GM19239 (cell line): ENCODE data around the gene JAG2.

Experiments
- DNase-seq: peaks from one replicate; pipeline ENCODE4 v3.0.0; 2011; ENCODE audit warnings: low spot score; ENCODE audit not compliant: insufficient read length
- FAIRE-seq: peaks from 2 replicates; lab custom pipeline; 2011; peaks lifted over from hg19 to GRCh38; lab: Jason Lieb, UNC

Gene JAG2

GRCh38 chr14:105142651-105143450, 25.7 kb downstream of the JAG2 start:
- no peak for FAIRE-seq
- DNase-seq = no peak

DNA sequence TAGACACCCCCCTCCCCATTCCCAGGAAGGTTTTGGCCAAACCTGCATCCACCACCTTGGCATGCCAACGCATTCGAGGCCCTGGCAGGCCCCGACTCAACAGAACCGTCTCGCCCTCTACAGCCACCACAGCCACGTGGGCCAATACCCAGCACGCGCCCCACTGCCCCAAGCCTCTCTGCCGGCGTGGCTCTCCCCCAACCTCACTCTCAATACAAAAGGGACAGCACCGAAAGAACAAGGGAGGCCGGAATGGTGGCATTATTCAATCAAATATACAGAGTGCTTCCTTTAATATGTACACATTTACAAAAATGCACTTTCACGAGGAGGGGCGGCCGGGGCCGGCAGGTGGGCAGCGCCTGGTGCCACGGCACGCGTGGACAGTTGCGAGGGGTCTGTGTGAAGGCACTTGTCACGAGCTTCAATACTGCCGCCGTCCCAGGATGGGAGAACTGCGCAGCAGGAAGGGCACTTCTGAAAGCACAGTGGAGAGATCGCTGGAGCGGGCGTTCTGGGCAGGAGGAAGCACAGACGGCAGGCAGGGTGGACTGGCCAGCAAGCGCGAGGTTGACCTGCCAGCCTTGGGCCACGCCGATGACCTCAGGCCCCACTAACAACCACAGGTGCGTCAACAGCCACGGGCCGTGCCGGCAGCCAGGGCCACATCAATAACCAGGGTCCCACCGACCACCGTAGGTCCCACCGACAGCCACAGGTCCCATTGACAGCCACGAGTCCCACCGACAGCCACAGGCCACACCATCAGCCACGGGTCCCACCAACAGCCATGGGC, 26.9 kb downstream of the JAG2 start:
- no peak for DNase-seq
- FAIRE-seq = no peak

DNA sequence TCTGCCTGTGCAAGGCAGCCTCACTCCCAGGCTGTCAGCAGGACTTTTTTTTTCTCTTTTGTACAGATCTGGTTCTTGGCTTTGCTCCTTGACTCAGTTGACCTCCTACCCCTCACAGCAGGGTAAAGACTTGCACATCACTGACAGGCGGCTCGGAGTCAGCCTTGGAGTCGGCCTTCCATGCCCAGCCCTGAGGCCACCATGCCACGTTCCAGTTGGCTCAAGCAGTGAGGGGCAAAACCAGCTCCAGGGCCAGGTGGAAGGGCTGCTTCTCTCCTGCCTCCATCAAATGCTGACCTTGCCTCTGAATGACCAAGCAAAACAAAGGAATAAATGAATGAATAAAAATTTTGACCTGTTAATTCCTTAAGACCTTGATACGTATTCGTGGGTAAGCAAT, 27.6 kb downstream of the JAG2 start:
- no peak for FAIRE-seq

GRCh38 chr14:105140581-105140980, 28.0 kb downstream of the JAG2 start:
- DNase-seq = no peak
- FAIRE-seq = no peak

More for the DNA sequence above, 27.6 kb downstream of the JAG2 start:
- DNase-seq = no peak

- DNase-seq = no peak
- no peak for FAIRE-seq
Observed at GRCh38 chr14:105139831-105140239, 28.7 kb downstream of the JAG2 start.

- FAIRE-seq (no peak), DNase-seq (no peak)
Observed at GRCh38 chr14:105139212-105139825, 29.3 kb downstream of the JAG2 start.

- DNase-seq (no peak), FAIRE-seq (no peak)
Observed at GRCh38 chr14:105138551-105139111, 29.9 kb downstream of the JAG2 start.

DNA sequence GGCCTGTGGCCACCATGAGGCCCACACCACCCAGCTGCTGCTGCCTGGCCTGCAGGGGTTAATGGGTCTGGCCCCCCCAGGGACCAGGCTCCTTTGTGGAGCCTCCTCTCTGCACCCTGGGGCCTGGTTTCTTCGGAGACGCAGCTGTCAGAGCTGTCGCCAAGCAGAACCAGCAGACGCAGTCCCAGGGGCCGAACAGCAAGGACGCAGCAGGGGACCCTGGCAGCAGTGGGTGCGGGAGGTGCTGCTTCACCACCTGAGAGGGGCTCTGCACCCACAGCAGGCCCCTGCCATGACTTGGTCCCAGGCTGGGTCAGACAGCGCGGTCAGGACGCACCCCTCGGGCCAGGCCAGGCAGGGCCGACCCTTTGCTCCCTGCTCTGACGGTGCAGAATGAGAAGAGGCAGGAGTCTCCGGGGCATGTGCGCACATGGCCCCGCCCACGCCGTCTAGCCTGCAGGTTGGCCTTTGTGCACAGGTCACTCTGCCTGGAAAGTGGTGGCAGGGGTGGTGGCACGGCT, 30.5 kb downstream of the JAG2 start:
- DNase-seq (no peak), FAIRE-seq (no peak)

GRCh38 chr14:105137481-105138020, 31.0 kb downstream of the JAG2 start:
- DNase-seq = no peak
- no peak for FAIRE-seq

GRCh38 chr14:105136401-105137322, 31.9 kb downstream of the JAG2 start:
- FAIRE-seq (no peak), DNase-seq (no peak)

- FAIRE-seq (no peak), DNase-seq (no peak)
Observed at GRCh38 chr14:105135700-105136395, 32.7 kb downstream of the JAG2 start.

DNA sequence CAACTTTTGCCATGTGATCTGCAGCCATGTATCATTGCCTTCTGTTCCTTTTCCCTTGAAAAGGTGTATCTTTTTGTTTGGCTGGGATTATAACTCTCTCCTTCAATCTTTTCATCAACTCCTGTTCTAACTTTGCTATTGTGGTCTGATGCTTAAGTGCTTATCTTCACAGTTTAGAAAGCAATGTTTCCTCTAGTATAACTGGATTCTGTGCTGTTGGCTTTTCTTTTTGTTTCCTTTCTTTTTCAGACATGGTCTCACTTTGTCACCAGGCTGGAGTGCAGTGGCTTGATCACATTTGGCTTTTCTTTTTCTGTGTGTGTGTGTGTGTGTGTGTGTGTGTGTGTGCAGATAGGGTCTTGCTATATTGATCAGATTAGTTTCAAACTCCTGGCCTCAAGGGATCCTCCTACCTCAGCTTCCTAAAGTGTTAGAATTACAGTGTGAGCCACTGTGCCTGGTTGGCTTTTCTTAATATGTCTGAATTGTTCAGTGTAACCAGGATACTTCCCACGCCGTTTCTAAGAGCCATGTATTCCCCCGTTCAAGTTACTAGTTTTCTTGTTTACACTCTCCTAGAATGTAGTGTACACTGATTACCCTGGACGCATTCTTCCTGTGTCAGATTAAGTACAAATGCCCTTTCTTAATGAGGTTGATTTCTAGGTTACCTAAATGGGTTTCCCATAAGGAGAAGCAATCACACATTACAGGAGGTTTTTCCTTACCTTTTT, 35.5 kb downstream of the JAG2 start:
- DNase-seq (no peak), FAIRE-seq (no peak)

DNA sequence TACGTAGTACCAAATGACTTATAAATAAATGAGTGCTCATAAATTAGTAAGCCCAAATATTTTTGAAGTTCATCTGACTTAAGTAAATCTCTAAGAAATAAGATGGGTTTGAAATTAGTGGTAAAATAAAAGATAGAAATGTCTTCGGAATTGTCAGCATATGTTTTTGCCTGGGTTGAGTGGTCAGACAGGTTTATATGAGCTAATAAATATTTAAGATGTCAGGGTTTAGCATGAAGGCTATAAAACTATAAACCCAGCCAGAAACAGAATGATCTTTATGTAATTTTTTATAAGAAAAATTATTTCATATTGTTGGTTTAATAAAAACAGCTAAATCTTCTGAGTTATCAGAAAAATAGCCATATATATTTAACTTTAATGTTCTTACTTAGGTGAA, 37.3 kb downstream of the JAG2 start:
- DNase-seq (no peak), FAIRE-seq (no peak)

DNA sequence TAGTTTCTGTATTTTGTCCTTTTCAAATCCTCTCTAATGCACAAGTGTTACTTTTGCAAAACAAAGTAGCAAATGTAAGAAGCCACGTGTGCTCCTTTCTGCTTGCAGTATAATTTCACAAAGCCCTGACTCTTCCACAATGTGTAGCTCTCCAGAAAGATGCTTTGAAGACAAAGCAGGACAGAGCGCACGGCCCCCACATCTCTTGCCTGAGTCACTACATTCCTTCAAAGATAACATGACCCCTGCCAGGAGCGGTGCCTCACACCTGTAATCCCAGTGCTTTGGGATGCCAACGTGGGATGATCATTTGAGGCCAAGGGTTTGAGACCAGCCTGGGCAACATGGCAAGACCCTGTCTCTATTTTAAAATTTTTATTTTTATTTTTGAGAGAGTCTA, 40.5 kb downstream of the JAG2 start:
- DNase-seq = no peak
- no peak for FAIRE-seq

- FAIRE-seq = no peak
- no peak for DNase-seq
Observed at GRCh38 chr14:105126981-105127329, 41.6 kb downstream of the JAG2 start.

- no peak for FAIRE-seq
- no peak for DNase-seq
Observed at GRCh38 chr14:105126126-105126980, 42.2 kb downstream of the JAG2 start.

- FAIRE-seq (no peak), DNase-seq (no peak)
Observed at GRCh38 chr14:105124823-105125222, 43.8 kb downstream of the JAG2 start.
